Vagina (tissue), 2 donors: ENCODE data around the gene CARD11. TPM values are rescaled to one million over a fixed set of nuclear protein-coding genes. Genes with fewer than 3 reads are reported as not detected.

Experiments used
- DNase-seq, 2 donors: peaks; one replicate each; pipeline ENCODE4 v3.0.0-alpha.2; 2017; ENCODE audit errors: extremely low spot score in 2 of 2
- H3K27ac ChIP-seq: fragments of 200-600 bp; sonication (generic); one replicate; pipeline ENCODE4 v1.5.1; 2019
- H3K27me3 ChIP-seq: fragments of 200-600 bp; sonication (generic); one replicate; pipeline ENCODE4 v1.5.1; 2019
- H3K36me3 ChIP-seq, 2 donors: fragments of 200-600 bp; sonication (generic); one replicate each; pipeline ENCODE4 v1.5.1; 2017 to 2019
- H3K4me1 ChIP-seq: fragments of 200-600 bp; sonication (generic); one replicate; pipeline ENCODE4 v1.5.1; 2019
- H3K4me3 ChIP-seq, 2 donors: fragments of 200-600 bp; sonication (generic); 1 replicate in 1 of 2; 2 replicates in 1 of 2; pipeline ENCODE4 v1.5.1; 2016 to 2019
- H3K9me3 ChIP-seq: fragments of 200-600 bp; sonication (generic); one replicate; pipeline ENCODE4 v1.5.1; 2019
- CTCF ChIP-seq, 3 experiments: fragments of 450-650 bp in 2 of 3; fragments of 200-600 bp in 1 of 3; sonication (generic) in 1 of 3; IDR thresholded peaks; one replicate each; pipeline ENCODE4 v1.5.1; 2017 to 2019; ENCODE audit warnings: antibody characterized with exemption in 3 of 3, mild to moderate bottlenecking in 2 of 3, moderate library complexity in 2 of 3
- POLR2A ChIP-seq, 2 donors: fragments of 450-650 bp; IDR thresholded peaks; one replicate each; pipeline ENCODE4 v1.6.1; 2017; ENCODE audit warnings: antibody characterized with exemption in 2 of 2, mild to moderate bottlenecking in 2 of 2, moderate library complexity in 2 of 2
- POLR2AphosphoS5 ChIP-seq, 2 donors: sonication (generic); formaldehyde crosslinking; IDR thresholded peaks; one replicate each; pipeline ENCODE4 v1.9.0; 2017; ENCODE audit warnings: antibody characterized with exemption in 2 of 2, mild to moderate bottlenecking in 2 of 2, low read depth in 1 of 2; ENCODE audit not compliant: insufficient read depth in 1 of 2
- intact Hi-C: fragments of 100-400 bp; cut with DNase I; formaldehyde crosslinking; loops from one replicate; pipeline ENCODE4 v1.15.1; 2023
- total RNA-seq: library from RNA; depleted of rRNA; stranded (reverse); fragments of >200 nt; gene quantifications from one replicate; pipeline ENCODE4 v1.2.3, GENCODE V29; 2016

The CARD11 gene
- total RNA-seq, 1 donor from 2014 or later, result 2.9 TPM

GRCh38 chr7:2920041-2920440, 123.6 kb downstream of the CARD11 start:
- no peak for DNase-seq
- no peak overlapping the region for H3K4me3 ChIP-seq
- no peak overlapping the region for H3K27ac ChIP-seq
- intact Hi-C loops, result no loop called here
- no peak for TF ChIP-seq CTCF (IDR thresholded peaks at IDR 0.05)
- no peak for TF ChIP-seq POLR2A (IDR thresholded peaks at IDR 0.05)
- TF ChIP-seq POLR2AphosphoS5 (IDR thresholded peaks at IDR 0.05; ENCODE audit: insufficient read depth in 1 of 2, low read depth in 1 of 2), result no peak
- no peaks in the 10 kb centered on the region for H3K9me3 ChIP-seq
- no peaks in the 10 kb centered on the region for H3K27me3 ChIP-seq
- H3K4me1 ChIP-seq, result no peaks in the 10 kb centered on the region
- H3K36me3 ChIP-seq, result no peaks in the 10 kb centered on the region

GRCh38 chr7:2919256-2919655, 124.4 kb downstream of the CARD11 start:
- TF ChIP-seq CTCF (IDR thresholded peaks at IDR 0.05), result no peak
- no peak for TF ChIP-seq POLR2A (IDR thresholded peaks at IDR 0.05)
- no peak for TF ChIP-seq POLR2AphosphoS5 (IDR thresholded peaks at IDR 0.05; ENCODE audit: insufficient read depth in 1 of 2, low read depth in 1 of 2)
- DNase-seq, result no peak
- Histone ChIP-seq H3K36me3 (no peaks in the 10 kb centered on the region), H3K27ac (no peak overlapping the region), H3K9me3 (no peaks in the 10 kb centered on the region), H3K4me3 (no peak overlapping the region), H3K4me1 (no peaks in the 10 kb centered on the region), H3K27me3 (no peaks in the 10 kb centered on the region)
- intact Hi-C loops, result no loop called here

GRCh38 chr7:2918406-2918805, 125.3 kb downstream of the CARD11 start:
- DNase-seq, result no peak
- Histone ChIP-seq H3K9me3 (no peaks in the 10 kb centered on the region), H3K4me3 (no peak overlapping the region), H3K36me3 (no peaks in the 10 kb centered on the region), H3K27ac (no peak overlapping the region), H3K4me1 (no peaks in the 10 kb centered on the region), H3K27me3 (no peaks in the 10 kb centered on the region)
- TF ChIP-seq CTCF (IDR thresholded peaks at IDR 0.05), result no peak
- TF ChIP-seq POLR2AphosphoS5 (IDR thresholded peaks at IDR 0.05; ENCODE audit: insufficient read depth in 1 of 2, low read depth in 1 of 2), result no peak
- TF ChIP-seq POLR2A (IDR thresholded peaks at IDR 0.05), result no peak
- intact Hi-C loops, result no loop called here

GRCh38 chr7:2915023-2915422, 128.6 kb downstream of the CARD11 start:
- Histone ChIP-seq H3K4me1 (no peaks in the 10 kb centered on the region), H3K36me3 (no peaks in the 10 kb centered on the region), H3K9me3 (no peaks in the 10 kb centered on the region), H3K27me3 (no peaks in the 10 kb centered on the region), H3K4me3 (no peak overlapping the region), H3K27ac (no peak overlapping the region)
- DNase-seq, result no peak
- no peak for TF ChIP-seq POLR2AphosphoS5 (IDR thresholded peaks at IDR 0.05; ENCODE audit: insufficient read depth in 1 of 2, low read depth in 1 of 2)
- no peak for TF ChIP-seq CTCF (IDR thresholded peaks at IDR 0.05)
- TF ChIP-seq POLR2A (IDR thresholded peaks at IDR 0.05), result no peak
- intact Hi-C loops, result no loop called here

GRCh38 chr7:2913760-2914387, 129.8 kb downstream of the CARD11 start:
- DNase-seq, result no peak
- Histone ChIP-seq H3K9me3 (no peaks in the 10 kb centered on the region), H3K27ac (no peak overlapping the region), H3K27me3 (no peaks in the 10 kb centered on the region), H3K36me3 (no peaks in the 10 kb centered on the region), H3K4me1 (no peaks in the 10 kb centered on the region), H3K4me3 (no peak overlapping the region)
- intact Hi-C loops, result no loop called here
- TF ChIP-seq POLR2A (IDR thresholded peaks at IDR 0.05) (no peak), CTCF (IDR thresholded peaks at IDR 0.05) (no peak), POLR2AphosphoS5 (IDR thresholded peaks at IDR 0.05; ENCODE audit: insufficient read depth in 1 of 2, low read depth in 1 of 2) (no peak)
